Cardiac muscle cell (in vitro differentiated cells and primary cell): Measurements from ENCODE around the gene GNG13. TPM values are rescaled to one million over a fixed set of nuclear protein-coding genes. Genes with fewer than 3 reads are reported as not detected.

Experiments
- DNase-seq, 2 donors: peaks; one replicate each; pipeline versions ENCODE4 v3.0.0 to v3.0.0-alpha.2; 2010 to 2017; ENCODE audit warnings: low read depth in 1 of 2, low spot score in 1 of 2
- H3K27ac ChIP-seq: fragments of 200-600 bp; sonication (generic); 2 replicates; pipeline ENCODE4 v1.5.1; 2016
- H3K27me3 ChIP-seq: fragments of 200-600 bp; sonication (generic); 2 replicates; pipeline ENCODE4 v1.6.0; 2016; ENCODE audit warnings: control low read depth
- H3K36me3 ChIP-seq: fragments of 200-600 bp; sonication (generic); 2 replicates; pipeline ENCODE4 v1.5.1; 2016; ENCODE audit warnings: control low read depth
- H3K4me1 ChIP-seq: fragments of 200-600 bp; sonication (generic); 2 replicates; pipeline ENCODE4 v1.8.1; 2017; ENCODE audit warnings: low read depth, mild to moderate bottlenecking, mixed run types
- H3K4me3 ChIP-seq: fragments of 200-600 bp; sonication (generic); 2 replicates; pipeline ENCODE4 v1.5.1; 2016; ENCODE audit warnings: mild to moderate bottlenecking
- H3K9me3 ChIP-seq: fragments of 200-600 bp; sonication (generic); 2 replicates; pipeline ENCODE4 v1.5.1; 2017; ENCODE audit warnings: low read depth, mild to moderate bottlenecking, control low read depth
- polyA plus RNA-seq: library from polyadenylated mRNA; unstranded; fragments of >200 nt; fragmentation: Nextera tagmentation; extraction: Ambion mirVana; gene quantifications from 2 replicates; pipeline ENCODE4 v1.2.1, GENCODE V29; 2016
- total RNA-seq: library from RNA; depleted of rRNA; stranded (reverse); fragments of >200 nt; gene quantifications from 2 replicates; pipeline ENCODE4 v1.2.3, GENCODE V29; 2016
- TF ChIP-seq, protein P1 (sequence below): IDR thresholded peaks from 2 replicates; pipeline ENCODE4 v1.5.1; 2012; ENCODE audit warnings: low read depth, mild to moderate bottlenecking, low read length

The GNG13 gene
- total and polyA plus RNA-seq, 2 experiments from 2014 or later = 0.79 TPM; not detected in 1

DNA sequence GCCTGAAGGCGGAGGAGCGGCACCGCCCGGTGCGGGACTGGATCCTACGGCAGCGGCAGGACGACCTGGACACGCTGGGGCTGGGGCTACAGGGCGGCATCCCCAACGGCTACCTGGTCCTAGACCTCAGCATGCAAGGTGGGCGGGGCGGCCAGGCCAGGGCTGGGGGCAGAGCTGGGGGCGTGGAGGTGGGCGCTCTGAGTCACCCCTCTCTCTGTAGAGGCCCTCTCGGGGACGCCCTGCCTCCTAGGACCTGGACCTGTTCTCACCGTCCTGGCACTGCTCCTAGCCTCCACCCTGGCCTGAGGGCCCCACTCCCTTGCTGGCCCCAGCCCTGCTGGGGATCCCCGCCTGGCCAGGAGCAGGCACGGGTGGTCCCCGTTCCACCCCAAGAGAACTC, 32.1 kb downstream of the GNG13 start:
- Histone ChIP-seq H3K4me3 (no peak overlapping the region), H3K27ac (no peak overlapping the region), H3K36me3 (no peaks in the 10 kb centered on the region), H3K27me3 (no peaks in the 10 kb centered on the region), H3K4me1 (no peaks in the 10 kb centered on the region), H3K9me3 (no peaks in the 10 kb centered on the region)
- DNase-seq = no peak
- TF ChIP-seq, protein P1, sequence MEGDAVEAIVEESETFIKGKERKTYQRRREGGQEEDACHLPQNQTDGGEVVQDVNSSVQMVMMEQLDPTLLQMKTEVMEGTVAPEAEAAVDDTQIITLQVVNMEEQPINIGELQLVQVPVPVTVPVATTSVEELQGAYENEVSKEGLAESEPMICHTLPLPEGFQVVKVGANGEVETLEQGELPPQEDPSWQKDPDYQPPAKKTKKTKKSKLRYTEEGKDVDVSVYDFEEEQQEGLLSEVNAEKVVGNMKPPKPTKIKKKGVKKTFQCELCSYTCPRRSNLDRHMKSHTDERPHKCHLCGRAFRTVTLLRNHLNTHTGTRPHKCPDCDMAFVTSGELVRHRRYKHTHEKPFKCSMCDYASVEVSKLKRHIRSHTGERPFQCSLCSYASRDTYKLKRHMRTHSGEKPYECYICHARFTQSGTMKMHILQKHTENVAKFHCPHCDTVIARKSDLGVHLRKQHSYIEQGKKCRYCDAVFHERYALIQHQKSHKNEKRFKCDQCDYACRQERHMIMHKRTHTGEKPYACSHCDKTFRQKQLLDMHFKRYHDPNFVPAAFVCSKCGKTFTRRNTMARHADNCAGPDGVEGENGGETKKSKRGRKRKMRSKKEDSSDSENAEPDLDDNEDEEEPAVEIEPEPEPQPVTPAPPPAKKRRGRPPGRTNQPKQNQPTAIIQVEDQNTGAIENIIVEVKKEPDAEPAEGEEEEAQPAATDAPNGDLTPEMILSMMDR = no peak

- no peak overlapping the region for H3K27ac ChIP-seq
- H3K36me3 ChIP-seq = no peaks in the 10 kb centered on the region
- H3K9me3 ChIP-seq = no peaks in the 10 kb centered on the region
- H3K4me1 ChIP-seq = no peaks in the 10 kb centered on the region
- no peak for DNase-seq
- TF ChIP-seq, protein P1 = no peak
- no peak overlapping the region for H3K4me3 ChIP-seq
- no peaks in the 10 kb centered on the region for H3K27me3 ChIP-seq
Measured at GRCh38 chr16:767743-768235, 32.7 kb downstream of the GNG13 start.

DNA sequence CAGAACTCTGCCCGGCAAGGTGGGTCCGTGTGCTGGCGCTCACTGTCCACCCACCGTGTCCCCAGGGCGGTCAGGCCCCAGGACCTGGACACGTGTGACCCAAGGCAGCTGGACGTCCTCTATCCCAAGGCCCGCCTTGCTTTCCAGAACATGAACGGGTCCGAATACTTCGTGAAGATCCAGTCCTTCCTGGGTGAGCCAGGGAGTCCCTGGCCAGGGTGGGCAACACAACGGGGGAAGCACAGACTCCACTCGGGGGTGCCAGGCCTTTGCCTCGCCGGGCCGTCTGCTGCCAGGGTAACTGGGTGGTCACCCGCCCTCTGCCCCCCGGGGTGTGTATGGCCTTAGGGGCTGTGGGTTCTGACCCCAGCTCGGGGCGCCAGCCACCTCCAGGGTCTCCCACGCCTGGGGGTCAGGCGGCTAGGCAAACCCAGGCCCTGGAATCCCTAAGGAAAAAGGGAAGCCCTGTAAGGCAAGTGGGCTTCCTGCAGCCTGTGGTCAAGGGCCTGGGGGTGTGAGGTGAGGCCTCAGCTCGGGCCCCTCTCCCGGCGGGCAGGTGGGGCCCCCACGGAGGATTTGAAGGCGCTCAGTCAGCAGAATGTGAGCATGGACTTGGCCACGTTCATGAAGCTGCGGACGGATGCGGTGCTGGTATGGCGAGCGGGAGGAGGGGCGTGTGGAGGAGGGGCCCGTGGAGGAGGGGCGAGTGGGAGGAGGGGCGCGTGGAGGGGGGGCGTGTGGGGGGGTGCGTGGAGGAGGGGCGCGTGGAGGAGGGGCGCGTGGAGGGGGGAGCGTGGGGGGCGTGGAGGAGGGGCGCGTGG, 33.5 kb downstream of the GNG13 start:
- Histone ChIP-seq H3K4me3 (no peak overlapping the region), H3K36me3 (no peaks in the 10 kb centered on the region), H3K27ac (no peak overlapping the region), H3K4me1 (no peaks in the 10 kb centered on the region), H3K9me3 (no peaks in the 10 kb centered on the region), H3K27me3 (no peaks in the 10 kb centered on the region)
- no peak for DNase-seq
- TF ChIP-seq, protein P1 = no peak

- Histone ChIP-seq H3K9me3 (no peaks in the 10 kb centered on the region), H3K36me3 (no peaks in the 10 kb centered on the region), H3K27me3 (no peaks in the 10 kb centered on the region), H3K4me1 (no peaks in the 10 kb centered on the region), H3K27ac (no peak overlapping the region), H3K4me3 (no peak overlapping the region)
- TF ChIP-seq, protein P1 = no peak
- DNase-seq = no peak
Measured at GRCh38 chr16:766008-766819, 34.3 kb downstream of the GNG13 start.

GRCh38 chr16:765488-765865, 35.1 kb downstream of the GNG13 start:
- no peak overlapping the region for H3K27ac ChIP-seq
- H3K4me1 ChIP-seq = no peaks in the 10 kb centered on the region
- TF ChIP-seq, protein P1 = no peak
- no peaks in the 10 kb centered on the region for H3K9me3 ChIP-seq
- H3K36me3 ChIP-seq = no peaks in the 10 kb centered on the region
- no peak for DNase-seq
- H3K4me3 ChIP-seq = no peak overlapping the region
- H3K27me3 ChIP-seq = no peaks in the 10 kb centered on the region
